Spleen (tissue), 7 donors: ENCODE measurements around the gene EVC2.

ENCODE experiments used
- POLR2A ChIP-seq, 3 donors: fragments of 450-650 bp; IDR thresholded peaks; one replicate each; pipeline ENCODE4 v1.5.1; 2017; ENCODE audit warnings: antibody characterized with exemption in 3 of 3, mild to moderate bottlenecking in 1 of 3
- POLR2AphosphoS5 ChIP-seq, 3 donors: sonication (generic); formaldehyde crosslinking; IDR thresholded peaks; one replicate each; pipeline ENCODE4 v1.5.1; 2017; ENCODE audit warnings: antibody characterized with exemption in 3 of 3
- TF ChIP-seq, protein P1 (sequence below), 11 experiments: fragments of 200-600 bp in 7 of 11; fragments of 450-650 bp in 4 of 11; sonication (generic) in 4 of 11; IDR thresholded peaks in 8 of 11; conservative IDR thresholded peaks in 3 of 11; 1 replicate in 7 of 11; 2 replicates in 4 of 11; pipeline versions ENCODE4 v1.4.0 to v1.8.0; 2016 to 2021; ENCODE audit warnings: antibody characterized with exemption in 11 of 11, inconsistent platforms in 4 of 11, mild to moderate bottlenecking in 1 of 11
- donor health status: DM: no; HTN: no; CAD: no; lungs with moderate emphysema.
- donor health status: DM: no; HTN: no; CAD: no.
- donor health status: DM: no; HTN: no; CAD: no.

- TF ChIP-seq, protein P1, sequence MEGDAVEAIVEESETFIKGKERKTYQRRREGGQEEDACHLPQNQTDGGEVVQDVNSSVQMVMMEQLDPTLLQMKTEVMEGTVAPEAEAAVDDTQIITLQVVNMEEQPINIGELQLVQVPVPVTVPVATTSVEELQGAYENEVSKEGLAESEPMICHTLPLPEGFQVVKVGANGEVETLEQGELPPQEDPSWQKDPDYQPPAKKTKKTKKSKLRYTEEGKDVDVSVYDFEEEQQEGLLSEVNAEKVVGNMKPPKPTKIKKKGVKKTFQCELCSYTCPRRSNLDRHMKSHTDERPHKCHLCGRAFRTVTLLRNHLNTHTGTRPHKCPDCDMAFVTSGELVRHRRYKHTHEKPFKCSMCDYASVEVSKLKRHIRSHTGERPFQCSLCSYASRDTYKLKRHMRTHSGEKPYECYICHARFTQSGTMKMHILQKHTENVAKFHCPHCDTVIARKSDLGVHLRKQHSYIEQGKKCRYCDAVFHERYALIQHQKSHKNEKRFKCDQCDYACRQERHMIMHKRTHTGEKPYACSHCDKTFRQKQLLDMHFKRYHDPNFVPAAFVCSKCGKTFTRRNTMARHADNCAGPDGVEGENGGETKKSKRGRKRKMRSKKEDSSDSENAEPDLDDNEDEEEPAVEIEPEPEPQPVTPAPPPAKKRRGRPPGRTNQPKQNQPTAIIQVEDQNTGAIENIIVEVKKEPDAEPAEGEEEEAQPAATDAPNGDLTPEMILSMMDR (IDR thresholded peaks at IDR 0.05 in 8 of 11, conservative IDR thresholded peaks at IDR 0.05 in 3 of 11) = no peak
- TF ChIP-seq POLR2AphosphoS5 (IDR thresholded peaks at IDR 0.05) = no peak
- TF ChIP-seq POLR2A (IDR thresholded peaks at IDR 0.05) = no peak
Observed at GRCh38 chr4:5701971-5702370, 6.4 kb downstream of the EVC2 start.
